Endodermal cell (in vitro differentiated cells): Measurements from ENCODE around the gene GRID1. TPM values are rescaled to one million over a fixed set of nuclear protein-coding genes. Genes with fewer than 3 reads are reported as not detected.

Experiments
- DNase-seq: peaks from one replicate; pipeline ENCODE4 v3.0.0-alpha.2; 2017
- H3K27ac ChIP-seq: 2 replicates; pipeline ENCODE4 v1.5.1; 2013; ENCODE audit warnings: mild to moderate bottlenecking, low read depth, low read length, moderate library complexity
- H3K27me3 ChIP-seq: 2 replicates; pipeline ENCODE4 v1.6.1; 2013; ENCODE audit warnings: mild to moderate bottlenecking, low read length, moderate library complexity; ENCODE audit not compliant: insufficient read depth, control insufficient read depth, poor library complexity, severe bottlenecking
- H3K36me3 ChIP-seq: 2 replicates; pipeline ENCODE4 v1.7.0; 2013; ENCODE audit warnings: mild to moderate bottlenecking, low read length, moderate library complexity; ENCODE audit not compliant: control insufficient read depth, insufficient read depth
- H3K4me1 ChIP-seq: one replicate; pipeline ENCODE4 v1.7.0; 2013; ENCODE audit warnings: low read length; ENCODE audit not compliant: control insufficient read depth, insufficient read depth
- H3K4me3 ChIP-seq: 2 replicates; pipeline ENCODE4 v1.5.1; 2013; ENCODE audit warnings: mild to moderate bottlenecking, low read length, moderate library complexity
- H3K9ac ChIP-seq: 2 replicates; pipeline ENCODE4 v1.6.1; 2013; ENCODE audit warnings: mild to moderate bottlenecking, low read length, moderate library complexity; ENCODE audit not compliant: poor library complexity, severe bottlenecking; ENCODE audit errors: extremely low read depth
- H3K9me3 ChIP-seq: 2 replicates; pipeline ENCODE4 v1.6.1; 2013; ENCODE audit warnings: mild to moderate bottlenecking, low read length, moderate library complexity; ENCODE audit not compliant: control insufficient read depth
- H3K27ac Mint-ChIP-seq: 2 replicates; pipeline ENCODE4 v1.8.0; 2020; ENCODE audit warnings: mixed read lengths
- H3K27me3 Mint-ChIP-seq: 2 replicates; pipeline ENCODE4 v1.8.0; 2021; ENCODE audit warnings: mild to moderate bottlenecking, mixed read lengths; ENCODE audit not compliant: insufficient read depth
- H3K36me3 Mint-ChIP-seq: 2 replicates; pipeline ENCODE4 v1.8.0; 2020; ENCODE audit warnings: low read depth, mixed read lengths
- H3K4me1 Mint-ChIP-seq: 2 replicates; pipeline ENCODE4 v1.8.0; 2020; ENCODE audit warnings: mixed read lengths
- H3K4me3 Mint-ChIP-seq: 2 replicates; pipeline ENCODE4 v1.8.0; 2020; ENCODE audit warnings: mild to moderate bottlenecking, moderate library complexity, mixed read lengths
- H3K9me3 Mint-ChIP-seq: 2 replicates; pipeline ENCODE4 v1.8.0; 2020; ENCODE audit warnings: mild to moderate bottlenecking, mixed read lengths
- CTCF ChIP-seq: fragments of 200-600 bp; sonication (generic); conservative IDR thresholded peaks from 2 replicates; pipeline ENCODE4 v1.5.0; 2021; ENCODE audit warnings: antibody characterized with exemption, mild to moderate bottlenecking
- WGBS, 2 experiments: methylation state at CpG; one replicate each; pipeline versions ENCODE4 v1.1.5 to v1.1.7; 2013; ENCODE audit warnings: missing lambda C conversion rate in 2 of 2, mixed read lengths in 1 of 2; ENCODE audit not compliant: insufficient coverage in 1 of 2, insufficient read length in 1 of 2; 5-methylcytosine and 5-hydroxymethylcytosine counted together
- total RNA-seq, 2 donors: library from RNA; stranded (reverse); fragmentation: NEBNext Ultra II Directional in 1 of 2; extraction: Animal tissue kit (Norgen Biotek cat#: 25700) in 1 of 2; gene quantifications; 2 replicates in 1 of 2; 3 replicates in 1 of 2; pipeline ENCODE4 v1.2.1, GENCODE V29; 2021

GRID1 gene
- total RNA-seq, 2 donors from 2014 or later = 0.13 to 0.53 TPM

- Mint-ChIP-seq H3K4me1 (peaks cover 9% of the 10 kb centered on the region), H3K27ac (no peak overlapping the region), H3K27me3 (no peaks in the 10 kb centered on the region), H3K36me3 (no peaks in the 10 kb centered on the region), H3K4me3 (no peak overlapping the region), H3K9me3 (no peaks in the 10 kb centered on the region)
- Histone ChIP-seq H3K27me3 (no peaks in the 10 kb centered on the region), H3K9ac (no peak overlapping the region), H3K4me3 (no peak overlapping the region), H3K36me3 (no peaks in the 10 kb centered on the region), H3K9me3 (no peaks in the 10 kb centered on the region), H3K27ac (no peak overlapping the region), H3K4me1 (no peaks in the 10 kb centered on the region)
- no peak for DNase-seq
- WGBS, 2 experiments = 71 to 100% methylated on average over 1 to 3 of the region's 3 CpGs
- TF ChIP-seq CTCF = no peak
These were observed 143.3 kb downstream of the GRID1 start for GRCh38 chr10:86223256-86223655.

GRCh38 chr10:86222687-86223086, 143.9 kb downstream of the GRID1 start:
- Histone ChIP-seq H3K9me3 (no peaks in the 10 kb centered on the region), H3K4me3 (no peak overlapping the region), H3K27me3 (no peaks in the 10 kb centered on the region), H3K36me3 (no peaks in the 10 kb centered on the region), H3K4me1 (no peaks in the 10 kb centered on the region), H3K27ac (no peak overlapping the region), H3K9ac (no peak overlapping the region)
- no peaks in the 10 kb centered on the region for H3K9me3 Mint-ChIP-seq
- WGBS, 2 experiments = 87% methylated on average over 3 of the region's 3 CpGs; no CpG with 5 or more reads in 1 of the 2 experiments
- DNase-seq = no peak
- no peaks in the 10 kb centered on the region for H3K36me3 Mint-ChIP-seq
- H3K27me3 Mint-ChIP-seq = no peaks in the 10 kb centered on the region
- no peak overlapping the region for H3K27ac Mint-ChIP-seq
- H3K4me1 Mint-ChIP-seq = peaks cover 9% of the 10 kb centered on the region
- H3K4me3 Mint-ChIP-seq = no peak overlapping the region
- TF ChIP-seq CTCF = no peak

- no peaks in the 10 kb centered on the region for H3K27me3 Mint-ChIP-seq
These were observed 144.3 kb downstream of the GRID1 start for GRCh38 chr10:86222336-86222650.

More at GRCh38 chr10:86222336-86222650, 144.3 kb downstream of the GRID1 start:
- Histone ChIP-seq H3K9me3 (no peaks in the 10 kb centered on the region), H3K4me1 (no peaks in the 10 kb centered on the region), H3K36me3 (no peaks in the 10 kb centered on the region), H3K9ac (no peak overlapping the region), H3K27me3 (no peaks in the 10 kb centered on the region), H3K4me3 (no peak overlapping the region), H3K27ac (no peak overlapping the region)
- TF ChIP-seq CTCF = no peak
- H3K4me1 Mint-ChIP-seq = peaks cover 9% of the 10 kb centered on the region
- no peaks in the 10 kb centered on the region for H3K36me3 Mint-ChIP-seq
- DNase-seq = no peak
- 86 to 100% methylated on average over 2 to 4 of the region's 4 CpGs for WGBS, 2 experiments
- no peaks in the 10 kb centered on the region for H3K9me3 Mint-ChIP-seq
- H3K27ac Mint-ChIP-seq = no peak overlapping the region
- H3K4me3 Mint-ChIP-seq = no peak overlapping the region
